Lower leg skin (tissue), 3 donors: Measurements from ENCODE around the gene SPATA13.

Source experiments
- POLR2A ChIP-seq, 2 donors: fragments of 450-650 bp; IDR thresholded peaks; one replicate each; pipeline ENCODE4 v1.6.1; 2016 to 2017; ENCODE audit warnings: antibody characterized with exemption in 2 of 2, mild to moderate bottlenecking in 1 of 2, moderate library complexity in 1 of 2
- TF ChIP-seq, protein P1 (sequence below), 3 donors: fragments of 450-650 bp; IDR thresholded peaks; one replicate each; pipeline ENCODE4 v1.5.1; 2016; ENCODE audit warnings: antibody characterized with exemption in 3 of 3, mild to moderate bottlenecking in 3 of 3, moderate library complexity in 2 of 3

GRCh38 chr13:24306632-24307031 is 146.1 kb downstream of the SPATA13 start:
- TF ChIP-seq, protein P1, sequence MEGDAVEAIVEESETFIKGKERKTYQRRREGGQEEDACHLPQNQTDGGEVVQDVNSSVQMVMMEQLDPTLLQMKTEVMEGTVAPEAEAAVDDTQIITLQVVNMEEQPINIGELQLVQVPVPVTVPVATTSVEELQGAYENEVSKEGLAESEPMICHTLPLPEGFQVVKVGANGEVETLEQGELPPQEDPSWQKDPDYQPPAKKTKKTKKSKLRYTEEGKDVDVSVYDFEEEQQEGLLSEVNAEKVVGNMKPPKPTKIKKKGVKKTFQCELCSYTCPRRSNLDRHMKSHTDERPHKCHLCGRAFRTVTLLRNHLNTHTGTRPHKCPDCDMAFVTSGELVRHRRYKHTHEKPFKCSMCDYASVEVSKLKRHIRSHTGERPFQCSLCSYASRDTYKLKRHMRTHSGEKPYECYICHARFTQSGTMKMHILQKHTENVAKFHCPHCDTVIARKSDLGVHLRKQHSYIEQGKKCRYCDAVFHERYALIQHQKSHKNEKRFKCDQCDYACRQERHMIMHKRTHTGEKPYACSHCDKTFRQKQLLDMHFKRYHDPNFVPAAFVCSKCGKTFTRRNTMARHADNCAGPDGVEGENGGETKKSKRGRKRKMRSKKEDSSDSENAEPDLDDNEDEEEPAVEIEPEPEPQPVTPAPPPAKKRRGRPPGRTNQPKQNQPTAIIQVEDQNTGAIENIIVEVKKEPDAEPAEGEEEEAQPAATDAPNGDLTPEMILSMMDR (IDR thresholded peaks at IDR 0.05) = no peak
- TF ChIP-seq POLR2A (IDR thresholded peaks at IDR 0.05) = no peak
